Esophagus squamous epithelium (tissue), 5 donors: Measurements from ENCODE around the gene SEMA6A. TPM values are rescaled to one million over a fixed set of nuclear protein-coding genes. Genes with fewer than 3 reads are reported as not detected.

Experiments used
- DNase-seq: peaks from one replicate; lab custom pipeline; 2025; lab: John Stamatoyannopoulos, UW
- H3K27ac ChIP-seq, 4 donors: fragments of 200-600 bp; sonication (generic); one replicate each; pipeline ENCODE4 v1.5.1; 2016 to 2019; ENCODE audit warnings: mild to moderate bottlenecking in 1 of 4
- H3K27me3 ChIP-seq, 4 donors: fragments of 200-600 bp; sonication (generic); 1 replicate in 3 of 4; 2 replicates in 1 of 4; pipeline versions ENCODE4 v1.5.1 to v1.6.0; 2017 to 2021; ENCODE audit warnings: antibody characterized with exemption in 1 of 4
- H3K36me3 ChIP-seq, 3 donors: fragments of 200-600 bp; sonication (generic); one replicate each; pipeline ENCODE4 v1.5.1; 2016 to 2019
- H3K4me1 ChIP-seq, 3 donors: fragments of 200-600 bp; sonication (generic); one replicate each; pipeline ENCODE4 v1.5.1; 2017 to 2019
- H3K4me3 ChIP-seq, 4 donors: fragments of 200-600 bp; sonication (generic); 1 replicate in 3 of 4; 2 replicates in 1 of 4; pipeline ENCODE4 v1.5.1; 2016 to 2019; ENCODE audit warnings: mild to moderate bottlenecking in 2 of 4, moderate library complexity in 1 of 4
- H3K9me3 ChIP-seq, 3 donors: fragments of 200-600 bp; sonication (generic); one replicate each; pipeline ENCODE4 v1.5.1; 2016 to 2019
- CTCF ChIP-seq, 6 experiments: fragments of 450-650 bp in 4 of 6; fragments of 200-600 bp in 2 of 6; sonication (generic) in 2 of 6; IDR thresholded peaks; one replicate each; pipeline ENCODE4 v1.5.1; 2016 to 2019; ENCODE audit warnings: antibody characterized with exemption in 6 of 6, mild to moderate bottlenecking in 4 of 6, moderate library complexity in 4 of 6
- POLR2A ChIP-seq, 4 donors: fragments of 450-650 bp; IDR thresholded peaks; one replicate each; pipeline ENCODE4 v1.6.1; 2017; ENCODE audit warnings: antibody characterized with exemption in 4 of 4, mild to moderate bottlenecking in 4 of 4, moderate library complexity in 3 of 4
- WGBS, 2 donors: methylation state at CpG; one replicate each; pipeline ENCODE4 v1.1.5; 2018; 5-methylcytosine and 5-hydroxymethylcytosine counted together
- intact Hi-C: fragments of 100-400 bp; cut with DNase I; formaldehyde crosslinking; loops from one replicate; pipeline ENCODE4 v1.15.0; 2022
- total RNA-seq, 4 donors: library from RNA; depleted of rRNA; stranded (reverse); fragments of >200 nt; gene quantifications; one replicate each; pipeline ENCODE4 v1.1.0, GENCODE V29; 2016
- donor health status: DM: yes; HTN: yes; CAD: no.

The SEMA6A gene
- total RNA-seq, 4 donors from 2014 or later = 3.0 to 28.6 (median 4.3) TPM

GRCh38 chr5:116534964-116535651, 39.5 kb downstream of the SEMA6A start:
- intact Hi-C loops = no loop called here
- Histone ChIP-seq H3K4me3 (no peak overlapping the region), H3K4me1 (peaks cover 0 to 20% (median 0%) of the 10 kb centered on the region in 3 donors), H3K9me3 (no peaks in the 10 kb centered on the region), H3K36me3 (no peaks in the 10 kb centered on the region), H3K27me3 (no peaks in the 10 kb centered on the region), H3K27ac (no peak overlapping the region)
- WGBS, 2 donors = 86 to 95% methylated on average over 1 to 2 of the region's 2 CpGs
- no peak for DNase-seq
- TF ChIP-seq CTCF (IDR thresholded peaks at IDR 0.05) (no peak), POLR2A (IDR thresholded peaks at IDR 0.05) (no peak)

GRCh38 chr5:116532762-116533525, 41.7 kb downstream of the SEMA6A start:
- H3K4me1 ChIP-seq = peaks cover 0 to 28% (median 0%) of the 10 kb centered on the region in 3 donors

GRCh38 chr5:116531635-116532034, 43.0 kb downstream of the SEMA6A start:
- intact Hi-C loops = no loop called here
- Histone ChIP-seq H3K36me3 (no peaks in the 10 kb centered on the region), H3K4me3 (no peak overlapping the region), H3K4me1 (peaks cover 0 to 35% (median 0%) of the 10 kb centered on the region in 3 donors), H3K9me3 (no peaks in the 10 kb centered on the region), H3K27ac (no peak overlapping the region), H3K27me3 (no peaks in the 10 kb centered on the region)
- no peak for DNase-seq
- WGBS, 2 donors = 67 to 83% methylated on average over 1 of the region's 1 CpG
- no peak for TF ChIP-seq POLR2A (IDR thresholded peaks at IDR 0.05)
- no peak for TF ChIP-seq CTCF (IDR thresholded peaks at IDR 0.05)

More at GRCh38 chr5:116532762-116533525, 41.7 kb downstream of the SEMA6A start:
- Histone ChIP-seq H3K4me3 (no peak overlapping the region), H3K27ac (no peak overlapping the region), H3K27me3 (no peaks in the 10 kb centered on the region), H3K36me3 (no peaks in the 10 kb centered on the region), H3K9me3 (no peaks in the 10 kb centered on the region)
- intact Hi-C loops = no loop called here
- TF ChIP-seq CTCF (IDR thresholded peaks at IDR 0.05) (no peak), POLR2A (IDR thresholded peaks at IDR 0.05) (no peak)
- no peak for DNase-seq
- WGBS, 2 donors = 34 to 41% methylated on average over 3 of the region's 3 CpGs

GRCh38 chr5:116531117-116531516, 43.5 kb downstream of the SEMA6A start:
- WGBS, 2 donors = 75 to 91% methylated on average over 5 of the region's 5 CpGs
- no peak overlapping the region for H3K27ac ChIP-seq
- TF ChIP-seq CTCF (IDR thresholded peaks at IDR 0.05) (no peak), POLR2A (IDR thresholded peaks at IDR 0.05) (no peak)
- H3K4me1 ChIP-seq = peaks cover 0 to 30% (median 0%) of the 10 kb centered on the region in 3 donors
- no peaks in the 10 kb centered on the region for H3K27me3 ChIP-seq
- DNase-seq = no peak
- no peaks in the 10 kb centered on the region for H3K36me3 ChIP-seq
- intact Hi-C loops = no loop called here
- H3K4me3 ChIP-seq = no peak overlapping the region
- H3K9me3 ChIP-seq = no peaks in the 10 kb centered on the region

- 75 to 81% methylated on average over 4 of the region's 4 CpGs for WGBS, 2 donors
- intact Hi-C loops = no loop called here
- Histone ChIP-seq H3K27me3 (no peaks in the 10 kb centered on the region), H3K4me3 (no peak overlapping the region), H3K9me3 (no peaks in the 10 kb centered on the region), H3K4me1 (peaks cover 0 to 28% (median 0%) of the 10 kb centered on the region in 3 donors), H3K27ac (no peak overlapping the region), H3K36me3 (no peaks in the 10 kb centered on the region)
- no peak for DNase-seq
- TF ChIP-seq CTCF (IDR thresholded peaks at IDR 0.05) (no peak), POLR2A (IDR thresholded peaks at IDR 0.05) (no peak)
These were observed 44.3 kb downstream of the SEMA6A start for GRCh38 chr5:116530276-116530675.
